Colonic mucosa (tissue), 4 donors: ENCODE results near the gene MACROD2. TPM values are rescaled to one million over a fixed set of nuclear protein-coding genes. Genes with fewer than 3 reads are reported as not detected.
"Not testable (repeated sequence)": the region's sequence is repeated elsewhere in the genome, so short reads cannot be mapped to it uniquely, and the experiment has no call there.

ENCODE experiments used
- DNase-seq: peaks from one replicate; pipeline ENCODE4 v3.0.0-alpha.2; 2020
- H3K27ac ChIP-seq: fragments of 200-600 bp; one replicate; pipeline ENCODE4 v1.8.0; 2021
- H3K27me3 ChIP-seq: fragments of 200-600 bp; one replicate; pipeline ENCODE4 v1.8.0; 2021
- H3K36me3 ChIP-seq: fragments of 200-600 bp; one replicate; pipeline ENCODE4 v1.8.0; 2021
- H3K4me1 ChIP-seq: fragments of 200-600 bp; one replicate; pipeline ENCODE4 v1.8.0; 2021; ENCODE audit warnings: mild to moderate bottlenecking
- H3K4me3 ChIP-seq: fragments of 200-600 bp; one replicate; pipeline ENCODE4 v1.8.0; 2021
- H3K9ac ChIP-seq, 2 donors: one replicate each; pipeline ENCODE4 v1.7.0; 2013; ENCODE audit warnings: control low read depth in 2 of 2, low read depth in 2 of 2, low read length in 2 of 2
- H3K9me3 ChIP-seq: fragments of 200-600 bp; one replicate; pipeline ENCODE4 v1.8.0; 2021
- CTCF ChIP-seq: fragments of 200-600 bp; IDR thresholded peaks from one replicate; pipeline ENCODE4 v1.8.0; 2022; ENCODE audit warnings: antibody characterized with exemption, mild to moderate bottlenecking
- intact Hi-C: fragments of 100-400 bp; cut with DNase I; formaldehyde crosslinking; loops from one replicate; pipeline ENCODE4 v1.14.1; 2022
- total RNA-seq, 2 donors: library from RNA; stranded (reverse); fragmentation: NEBNext Ultra II Directional in 1 of 2; extraction: Animal tissue kit (Norgen Biotek cat#: 25700) in 1 of 2; gene quantifications; one replicate each; pipeline ENCODE4 v1.2.1, GENCODE V29; 2021
- donor health status: healthy.
- donor health status: DM: no; HTN: no; CAD: no.
- donor health status: DM: no; HTN: no; CAD: no.

The MACROD2 gene
- total RNA-seq, 2 donors from 2014 or later, result 3.2 to 3.3 TPM

GRCh38 chr20:16011056-16011455 is 2015.7 kb downstream of the MACROD2 start:
- Histone ChIP-seq H3K36me3 (no peaks in the 10 kb centered on the region), H3K4me1 (no peaks in the 10 kb centered on the region), H3K27ac (no peak overlapping the region), H3K9ac (no peak overlapping the region), H3K4me3 (no peak overlapping the region), H3K9me3 (no peaks in the 10 kb centered on the region), H3K27me3 (no peaks in the 10 kb centered on the region)
- intact Hi-C loops, result no loop called here
- no peak for DNase-seq
- TF ChIP-seq CTCF, result no peak

GRCh38 chr20:16011519-16011918 is 2016.2 kb downstream of the MACROD2 start:
- Histone ChIP-seq H3K4me3 (no peak overlapping the region), H3K27ac (no peak overlapping the region), H3K9me3 (no peaks in the 10 kb centered on the region), H3K27me3 (no peaks in the 10 kb centered on the region), H3K4me1 (no peaks in the 10 kb centered on the region), H3K36me3 (no peaks in the 10 kb centered on the region), H3K9ac (no peak overlapping the region)
- no peak for DNase-seq
- intact Hi-C loops, result no loop called here
- TF ChIP-seq CTCF, result no peak

- DNase-seq, H3K27me3 ChIP-seq, H3K4me3 ChIP-seq, H3K27ac ChIP-seq, H3K4me1 ChIP-seq, intact Hi-C loops, H3K9me3 ChIP-seq, H3K9ac ChIP-seq, H3K36me3 ChIP-seq: not testable (repeated sequence)
Measured at GRCh38 chr20:16012934-16013333, 2017.6 kb downstream of the MACROD2 start.

GRCh38 chr20:16013631-16014030 is 2018.3 kb downstream of the MACROD2 start:
- intact Hi-C loops, result no loop called here
- Histone ChIP-seq H3K27ac (no peak overlapping the region), H3K4me1 (no peaks in the 10 kb centered on the region), H3K4me3 (no peak overlapping the region), H3K9ac (no peak overlapping the region), H3K9me3 (no peaks in the 10 kb centered on the region), H3K27me3 (no peaks in the 10 kb centered on the region), H3K36me3 (no peaks in the 10 kb centered on the region)
- DNase-seq, result no peak
- no peak for TF ChIP-seq CTCF

- no peaks in the 10 kb centered on the region for H3K36me3 ChIP-seq
- no peak for TF ChIP-seq CTCF
- no peak overlapping the region for H3K27ac ChIP-seq
- no peak overlapping the region for H3K4me3 ChIP-seq
- no peaks in the 10 kb centered on the region for H3K4me1 ChIP-seq
- no peaks in the 10 kb centered on the region for H3K27me3 ChIP-seq
- H3K9me3 ChIP-seq, result no peaks in the 10 kb centered on the region
- intact Hi-C loops, result no loop called here
- no peak overlapping the region for H3K9ac ChIP-seq
- no peak for DNase-seq
Measured at GRCh38 chr20:16014436-16014835, 2019.1 kb downstream of the MACROD2 start.

GRCh38 chr20:16017656-16018055 is 2022.3 kb downstream of the MACROD2 start:
- H3K9ac ChIP-seq, result no peak overlapping the region
- H3K36me3 ChIP-seq, result no peaks in the 10 kb centered on the region
- TF ChIP-seq CTCF, result no peak
- intact Hi-C loops, result no loop called here
- no peak for DNase-seq
- no peak overlapping the region for H3K4me3 ChIP-seq
- H3K9me3 ChIP-seq, result no peaks in the 10 kb centered on the region
- no peak overlapping the region for H3K27ac ChIP-seq
- no peaks in the 10 kb centered on the region for H3K4me1 ChIP-seq
- no peaks in the 10 kb centered on the region for H3K27me3 ChIP-seq
